Measurements from ENCODE around the gene TMEM158.

TMEM158 gene

DNA sequence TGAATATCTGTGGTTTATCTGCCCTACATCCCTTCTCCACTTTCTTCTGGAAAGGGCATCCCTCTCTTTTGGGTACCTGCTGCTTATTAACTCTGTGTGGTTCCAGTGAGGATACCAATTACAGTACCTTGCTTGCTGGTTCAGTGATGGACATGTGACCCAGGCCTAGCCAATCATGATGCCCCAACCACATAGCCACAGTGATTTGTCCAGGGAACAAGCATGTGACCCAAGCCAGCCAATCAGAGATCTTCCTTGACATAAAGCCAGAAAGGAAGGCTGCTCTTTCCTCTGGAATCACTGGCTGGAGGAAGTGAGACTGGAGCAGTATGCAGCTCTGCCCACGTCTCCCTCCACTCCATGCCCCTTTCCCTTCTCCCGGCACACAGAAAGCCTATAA lies 10.9 kb upstream of the TMEM158 start:
- Histone ChIP-seq H3K79me2 (ENCODE audit: low read length) (no peaks in the 10 kb centered on the region), H3K27me3 (replicated peaks; ENCODE audit: insufficient read depth, low read length) (no peaks in the 10 kb centered on the region), H3K9me3 (replicated peaks; ENCODE audit: insufficient read depth, low read length) (no peaks in the 10 kb centered on the region), H3K4me2 (ENCODE audit: low read depth, low read length) (no peak overlapping the region), H4K20me1 (ENCODE audit: insufficient read depth, low read length) (no peaks in the 10 kb centered on the region), H3K4me1 (ENCODE audit: low read length) (no peaks in the 10 kb centered on the region), H3K36me3 (replicated peaks; ENCODE audit: insufficient read depth, low read length) (no peaks in the 10 kb centered on the region), H2AFZ (ENCODE audit: low read length) (no peak overlapping the region), H3K9me2 (replicated peaks; ENCODE audit: insufficient read depth, low read length) (no peaks in the 10 kb centered on the region), H3K9ac (ENCODE audit: low read length) (no peak overlapping the region), H3K4me3 (ENCODE audit: low read length) (no peak overlapping the region), H3K27ac (ENCODE audit: low read length) (no peak overlapping the region), H3F3A (ENCODE audit: insufficient read depth, low read length) (no peaks in the 10 kb centered on the region)
- DNase-seq = no peak
- no peak for TF ChIP-seq EZH2phosphoT487 (IDR thresholded peaks at IDR 0.05; ENCODE audit: low read length)
- TF ChIP-seq, protein P1, sequence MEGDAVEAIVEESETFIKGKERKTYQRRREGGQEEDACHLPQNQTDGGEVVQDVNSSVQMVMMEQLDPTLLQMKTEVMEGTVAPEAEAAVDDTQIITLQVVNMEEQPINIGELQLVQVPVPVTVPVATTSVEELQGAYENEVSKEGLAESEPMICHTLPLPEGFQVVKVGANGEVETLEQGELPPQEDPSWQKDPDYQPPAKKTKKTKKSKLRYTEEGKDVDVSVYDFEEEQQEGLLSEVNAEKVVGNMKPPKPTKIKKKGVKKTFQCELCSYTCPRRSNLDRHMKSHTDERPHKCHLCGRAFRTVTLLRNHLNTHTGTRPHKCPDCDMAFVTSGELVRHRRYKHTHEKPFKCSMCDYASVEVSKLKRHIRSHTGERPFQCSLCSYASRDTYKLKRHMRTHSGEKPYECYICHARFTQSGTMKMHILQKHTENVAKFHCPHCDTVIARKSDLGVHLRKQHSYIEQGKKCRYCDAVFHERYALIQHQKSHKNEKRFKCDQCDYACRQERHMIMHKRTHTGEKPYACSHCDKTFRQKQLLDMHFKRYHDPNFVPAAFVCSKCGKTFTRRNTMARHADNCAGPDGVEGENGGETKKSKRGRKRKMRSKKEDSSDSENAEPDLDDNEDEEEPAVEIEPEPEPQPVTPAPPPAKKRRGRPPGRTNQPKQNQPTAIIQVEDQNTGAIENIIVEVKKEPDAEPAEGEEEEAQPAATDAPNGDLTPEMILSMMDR (IDR thresholded peaks at IDR 0.05; ENCODE audit: low read length) = no peak
- no peak for TF ChIP-seq EZH2 (optimal IDR thresholded peaks at IDR 0.05; ENCODE audit: low read depth, low read length)

GRCh38 chr3:45235409-45235808 lies 9.3 kb upstream of the TMEM158 start:
- TF ChIP-seq EZH2phosphoT487 (IDR thresholded peaks at IDR 0.05; ENCODE audit: low read length) (no peak), EZH2 (optimal IDR thresholded peaks at IDR 0.05; ENCODE audit: low read depth, low read length) (no peak)
- TF ChIP-seq, protein P1 (IDR thresholded peaks at IDR 0.05; ENCODE audit: low read length) = no peak
- H3K36me3 ChIP-seq (replicated peaks; ENCODE audit: insufficient read depth, low read length) = no peaks in the 10 kb centered on the region
- H3K4me3 ChIP-seq (ENCODE audit: low read length) = no peak overlapping the region
- H3K79me2 ChIP-seq (ENCODE audit: low read length) = no peaks in the 10 kb centered on the region
- H3K27ac ChIP-seq (ENCODE audit: low read length) = no peak overlapping the region
- no peak overlapping the region for H2AFZ ChIP-seq (ENCODE audit: low read length)
- no peaks in the 10 kb centered on the region for H3K9me2 ChIP-seq (replicated peaks; ENCODE audit: insufficient read depth, low read length)
- no peak overlapping the region for H3K9ac ChIP-seq (ENCODE audit: low read length)
- H3K4me1 ChIP-seq (ENCODE audit: low read length) = no peaks in the 10 kb centered on the region
- no peaks in the 10 kb centered on the region for H3K27me3 ChIP-seq (replicated peaks; ENCODE audit: insufficient read depth, low read length)
- no peak for DNase-seq
- H4K20me1 ChIP-seq (ENCODE audit: insufficient read depth, low read length) = no peaks in the 10 kb centered on the region
- no peak overlapping the region for H3K4me2 ChIP-seq (ENCODE audit: low read depth, low read length)
- no peaks in the 10 kb centered on the region for H3F3A ChIP-seq (ENCODE audit: insufficient read depth, low read length)
- no peaks in the 10 kb centered on the region for H3K9me3 ChIP-seq (replicated peaks; ENCODE audit: insufficient read depth, low read length)

DNA sequence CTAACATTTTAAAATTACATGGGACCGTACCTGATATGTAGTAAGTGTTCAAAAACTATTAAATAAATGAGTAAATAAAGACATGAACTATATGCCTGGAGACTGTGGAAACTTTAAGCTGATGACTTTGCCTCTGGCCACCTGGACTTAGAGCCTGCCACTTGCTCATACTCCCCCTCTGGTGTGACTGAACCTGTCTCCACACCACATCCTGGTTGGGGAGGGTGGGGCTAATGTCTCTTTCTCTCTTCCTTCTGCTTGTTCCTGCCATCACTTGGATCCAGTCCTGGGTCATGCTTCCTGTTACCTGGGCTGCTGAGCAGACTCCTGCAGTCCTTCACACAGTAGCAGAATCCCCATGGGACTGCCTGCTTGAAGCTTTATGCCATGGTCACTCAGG lies 8.2 kb upstream of the TMEM158 start:
- H3K9me2 ChIP-seq (replicated peaks; ENCODE audit: insufficient read depth, low read length) = no peaks in the 10 kb centered on the region

More for the DNA sequence above, 8.2 kb upstream of the TMEM158 start:
- H3K27ac ChIP-seq (ENCODE audit: low read length) = no peak overlapping the region
- H3K4me3 ChIP-seq (ENCODE audit: low read length) = no peak overlapping the region
- H2AFZ ChIP-seq (ENCODE audit: low read length) = no peak overlapping the region
- H3K4me2 ChIP-seq (ENCODE audit: low read depth, low read length) = no peak overlapping the region
- no peaks in the 10 kb centered on the region for H4K20me1 ChIP-seq (ENCODE audit: insufficient read depth, low read length)
- H3K36me3 ChIP-seq (replicated peaks; ENCODE audit: insufficient read depth, low read length) = no peaks in the 10 kb centered on the region
- no peak for DNase-seq
- no peaks in the 10 kb centered on the region for H3F3A ChIP-seq (ENCODE audit: insufficient read depth, low read length)
- H3K9ac ChIP-seq (ENCODE audit: low read length) = no peak overlapping the region
- no peaks in the 10 kb centered on the region for H3K4me1 ChIP-seq (ENCODE audit: low read length)
- TF ChIP-seq EZH2 (optimal IDR thresholded peaks at IDR 0.05; ENCODE audit: low read depth, low read length) (no peak), EZH2phosphoT487 (IDR thresholded peaks at IDR 0.05; ENCODE audit: low read length) (no peak)
- TF ChIP-seq, protein P1 (IDR thresholded peaks at IDR 0.05; ENCODE audit: low read length) = no peak
- no peaks in the 10 kb centered on the region for H3K79me2 ChIP-seq (ENCODE audit: low read length)
- H3K27me3 ChIP-seq (replicated peaks; ENCODE audit: insufficient read depth, low read length) = no peaks in the 10 kb centered on the region
- H3K9me3 ChIP-seq (replicated peaks; ENCODE audit: insufficient read depth, low read length) = no peaks in the 10 kb centered on the region
